ENCODE results near the gene HAAO.
A peak's percentile ranks its signal among the peaks of the same experiment; 100 is the strongest.

The HAAO gene

GRCh38 chr2:42828487-42829425, 36.4 kb upstream of the HAAO start:
- no peak overlapping the region for H3K27ac Mint-ChIP-seq (ENCODE audit: low read depth)
- no peak overlapping the region for H3K4me3 Mint-ChIP-seq
- no peaks in the 10 kb centered on the region for H3K9me3 Mint-ChIP-seq
- DNase-seq (ENCODE audit: low spot score in 2 of 2): peak; percentile 49 to 56
- H3K36me3 Mint-ChIP-seq (ENCODE audit: insufficient read depth): peaks cover 2% of the 10 kb centered on the region
- no peaks in the 10 kb centered on the region for H3K27me3 Mint-ChIP-seq
- H3K4me1 Mint-ChIP-seq: peaks cover 20% of the 10 kb centered on the region
- ATAC-seq (replicated peaks; ENCODE audit: extremely low read depth, poor library complexity, severe bottlenecking): peak; percentile 89

DNA sequence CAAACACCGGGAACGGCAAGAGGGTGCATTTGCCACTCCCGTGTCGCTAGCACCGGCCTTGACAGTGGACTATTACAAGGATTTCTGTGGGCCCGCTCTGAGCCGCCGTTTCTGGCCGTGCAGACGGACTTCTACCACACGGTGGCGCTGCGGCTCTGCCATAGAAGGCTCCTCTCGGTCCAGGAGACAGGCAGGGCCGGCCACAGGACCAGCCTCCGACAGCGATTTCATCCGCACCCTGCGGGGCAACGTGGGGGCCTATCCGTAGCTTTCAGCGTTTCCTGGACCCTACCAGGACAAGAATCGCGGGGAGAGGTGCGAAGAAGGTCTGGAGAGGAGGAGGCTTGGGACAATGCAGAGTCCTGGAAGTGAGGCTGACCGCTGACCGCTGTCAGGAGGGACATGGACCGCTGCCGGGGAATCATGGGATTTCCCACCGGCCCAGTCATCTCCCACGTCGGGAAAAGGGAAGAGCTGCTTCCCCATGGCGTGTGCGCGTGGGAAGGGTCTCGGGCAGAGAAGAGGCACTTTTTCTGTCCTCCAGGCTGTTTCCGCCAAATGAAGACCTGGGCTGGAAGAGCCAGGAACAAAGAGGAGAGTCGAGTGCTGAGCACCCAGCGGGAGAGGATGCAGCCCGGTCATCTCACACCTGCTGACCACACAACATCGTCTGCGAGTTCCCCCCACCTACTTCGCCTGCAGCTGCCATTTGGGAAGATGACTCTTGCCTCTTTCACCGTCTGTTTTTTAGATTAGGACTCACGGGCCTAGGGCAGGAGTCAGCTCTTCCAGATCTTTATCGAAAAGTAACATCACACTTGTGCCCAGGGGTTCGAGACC, 35.5 kb upstream of the HAAO start:
- Mint-ChIP-seq H3K27ac (ENCODE audit: low read depth) (no peak overlapping the region), H3K36me3 (ENCODE audit: insufficient read depth) (peaks cover 2% of the 10 kb centered on the region), H3K4me3 (peak overlapping the region; percentile 57), H3K27me3 (no peaks in the 10 kb centered on the region), H3K4me1 (peaks cover 20% of the 10 kb centered on the region), H3K9me3 (no peaks in the 10 kb centered on the region)
- DNase-seq (ENCODE audit: low spot score in 2 of 2) (peak; percentile 55 to 73), ATAC-seq (replicated peaks; ENCODE audit: extremely low read depth, poor library complexity, severe bottlenecking) (peak; percentile 53)

GRCh38 chr2:42826231-42826630, 33.8 kb upstream of the HAAO start:
- peaks cover 20% of the 10 kb centered on the region for H3K4me1 Mint-ChIP-seq
- no peak overlapping the region for H3K27ac Mint-ChIP-seq (ENCODE audit: low read depth)
- ATAC-seq (replicated peaks; ENCODE audit: extremely low read depth, poor library complexity, severe bottlenecking): no peak
- H3K27me3 Mint-ChIP-seq: no peaks in the 10 kb centered on the region
- H3K9me3 Mint-ChIP-seq: no peaks in the 10 kb centered on the region
- no peak for DNase-seq (ENCODE audit: low spot score in 2 of 2)
- no peak overlapping the region for H3K4me3 Mint-ChIP-seq
- H3K36me3 Mint-ChIP-seq (ENCODE audit: insufficient read depth): peaks cover 2% of the 10 kb centered on the region

GRCh38 chr2:42824454-42824807, 32.0 kb upstream of the HAAO start:
- H3K4me1 Mint-ChIP-seq: peaks cover 20% of the 10 kb centered on the region
- no peak for DNase-seq (ENCODE audit: low spot score in 2 of 2)
- H3K27ac Mint-ChIP-seq (ENCODE audit: low read depth): no peak overlapping the region
- no peaks in the 10 kb centered on the region for H3K9me3 Mint-ChIP-seq
- peaks cover 2% of the 10 kb centered on the region for H3K36me3 Mint-ChIP-seq (ENCODE audit: insufficient read depth)
- H3K4me3 Mint-ChIP-seq: no peak overlapping the region
- H3K27me3 Mint-ChIP-seq: no peaks in the 10 kb centered on the region
- no peak for ATAC-seq (replicated peaks; ENCODE audit: extremely low read depth, poor library complexity, severe bottlenecking)

GRCh38 chr2:42823744-42824453, 31.5 kb upstream of the HAAO start:
- DNase-seq (ENCODE audit: low spot score in 2 of 2) (no peak), ATAC-seq (replicated peaks; ENCODE audit: extremely low read depth, poor library complexity, severe bottlenecking) (no peak)
- no peaks in the 10 kb centered on the region for H3K9me3 Mint-ChIP-seq
- H3K36me3 Mint-ChIP-seq (ENCODE audit: insufficient read depth): peaks cover 2% of the 10 kb centered on the region
- H3K27ac Mint-ChIP-seq (ENCODE audit: low read depth): no peak overlapping the region
- H3K27me3 Mint-ChIP-seq: no peaks in the 10 kb centered on the region
- H3K4me3 Mint-ChIP-seq: no peak overlapping the region
- H3K4me1 Mint-ChIP-seq: peaks cover 17% of the 10 kb centered on the region

DNA sequence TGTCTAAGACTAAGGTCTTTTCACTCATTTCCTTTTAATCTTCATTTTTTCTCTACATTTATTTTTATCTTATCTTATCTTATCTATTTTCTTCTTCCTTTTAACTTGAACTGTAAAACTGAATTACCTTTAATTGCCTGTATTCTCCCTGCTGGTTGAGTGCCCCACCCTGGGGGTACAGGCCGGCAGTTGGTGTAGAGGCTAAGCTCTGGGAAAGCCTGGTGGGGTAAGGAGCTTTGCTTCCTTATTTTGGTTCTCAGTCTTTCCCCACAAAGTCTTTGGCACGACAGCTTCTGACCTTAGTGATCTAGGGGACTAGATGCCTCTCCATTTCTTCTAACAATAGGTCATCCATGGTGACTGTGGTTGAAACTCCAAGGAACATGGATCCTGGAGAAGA, 26.8 kb upstream of the HAAO start:
- Mint-ChIP-seq H3K4me3 (no peak overlapping the region), H3K9me3 (no peaks in the 10 kb centered on the region), H3K27me3 (no peaks in the 10 kb centered on the region), H3K36me3 (ENCODE audit: insufficient read depth) (no peaks in the 10 kb centered on the region), H3K4me1 (no peaks in the 10 kb centered on the region), H3K27ac (ENCODE audit: low read depth) (no peak overlapping the region)
- no peak for ATAC-seq (replicated peaks; ENCODE audit: extremely low read depth, poor library complexity, severe bottlenecking)
- DNase-seq (ENCODE audit: low spot score in 2 of 2): no peak

GRCh38 chr2:42815726-42816125, 23.3 kb upstream of the HAAO start:
- Mint-ChIP-seq H3K27ac (ENCODE audit: low read depth) (no peak overlapping the region), H3K4me1 (peaks cover 17% of the 10 kb centered on the region), H3K4me3 (no peak overlapping the region), H3K9me3 (peaks cover 5% of the 10 kb centered on the region), H3K36me3 (ENCODE audit: insufficient read depth) (peaks cover 8% of the 10 kb centered on the region), H3K27me3 (no peaks in the 10 kb centered on the region)
- ATAC-seq (replicated peaks; ENCODE audit: extremely low read depth, poor library complexity, severe bottlenecking): no peak
- no peak for DNase-seq (ENCODE audit: low spot score in 2 of 2)

DNA sequence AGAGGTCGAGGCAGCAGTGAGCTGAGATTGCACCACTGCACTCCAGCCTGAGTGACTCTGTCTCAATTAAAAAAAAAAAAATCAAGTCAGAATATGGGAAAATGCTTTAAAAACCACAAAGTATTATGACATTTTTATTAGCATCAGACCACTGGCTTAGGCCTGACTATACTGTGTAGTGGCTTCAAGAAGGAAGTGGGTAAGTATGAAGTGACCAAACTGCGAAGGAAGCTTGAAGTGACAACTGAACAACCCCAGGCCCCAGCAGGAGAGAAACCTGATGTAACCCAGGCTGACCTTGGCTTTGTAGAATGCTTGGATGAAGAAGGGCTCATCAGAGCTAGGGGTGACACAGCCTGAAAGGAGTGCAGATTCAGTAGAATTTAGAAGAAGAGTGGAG, 21.4 kb upstream of the HAAO start:
- H3K9me3 Mint-ChIP-seq: peaks cover 5% of the 10 kb centered on the region
- ATAC-seq (replicated peaks; ENCODE audit: extremely low read depth, poor library complexity, severe bottlenecking) (no peak), DNase-seq (ENCODE audit: low spot score in 2 of 2) (no peak)
- H3K27ac Mint-ChIP-seq (ENCODE audit: low read depth): no peak overlapping the region
- peaks cover 29% of the 10 kb centered on the region for H3K4me1 Mint-ChIP-seq
- H3K27me3 Mint-ChIP-seq: no peaks in the 10 kb centered on the region
- peaks cover 19% of the 10 kb centered on the region for H3K36me3 Mint-ChIP-seq (ENCODE audit: insufficient read depth)
- no peak overlapping the region for H3K4me3 Mint-ChIP-seq

DNA sequence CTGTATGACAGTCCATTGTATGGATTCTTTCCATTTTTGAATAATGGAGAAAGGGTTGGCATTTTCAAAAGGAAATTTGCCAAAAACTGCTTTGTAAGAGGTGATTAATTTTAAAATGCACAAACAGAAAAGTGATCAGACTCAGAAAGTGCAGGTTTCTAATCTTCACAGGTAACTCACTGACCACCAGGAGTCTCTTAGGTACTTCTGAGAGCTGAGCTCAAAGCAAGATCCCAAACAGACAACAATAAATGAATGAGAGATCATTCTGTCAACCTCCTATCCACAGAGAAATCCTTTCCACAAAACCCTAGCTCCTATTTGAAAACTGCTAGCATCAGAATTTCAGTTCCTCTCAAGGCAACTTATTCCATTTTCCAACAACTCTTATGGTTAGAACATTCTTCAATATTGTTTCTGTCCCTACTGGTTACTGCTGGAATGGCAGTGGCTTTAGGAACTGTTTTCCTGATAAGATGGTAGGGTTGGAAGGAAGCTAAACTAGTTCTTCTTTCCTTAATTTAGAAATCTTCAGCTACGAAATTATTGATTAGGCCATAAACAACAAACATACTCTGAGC, 20.6 kb upstream of the HAAO start:
- peaks cover 5% of the 10 kb centered on the region for H3K9me3 Mint-ChIP-seq
- no peaks in the 10 kb centered on the region for H3K27me3 Mint-ChIP-seq
- H3K36me3 Mint-ChIP-seq (ENCODE audit: insufficient read depth): peaks cover 19% of the 10 kb centered on the region
- peak overlapping the region; percentile 58 for H3K4me3 Mint-ChIP-seq
- no peak overlapping the region for H3K27ac Mint-ChIP-seq (ENCODE audit: low read depth)
- H3K4me1 Mint-ChIP-seq: peaks cover 29% of the 10 kb centered on the region
- DNase-seq (ENCODE audit: low spot score in 2 of 2): no peak
- no peak for ATAC-seq (replicated peaks; ENCODE audit: extremely low read depth, poor library complexity, severe bottlenecking)

- ATAC-seq (replicated peaks; ENCODE audit: extremely low read depth, poor library complexity, severe bottlenecking): peak; percentile 13
- peaks cover 29% of the 10 kb centered on the region for H3K4me1 Mint-ChIP-seq
- H3K27me3 Mint-ChIP-seq: no peaks in the 10 kb centered on the region
- no peak for DNase-seq (ENCODE audit: low spot score in 2 of 2)
- peaks cover 19% of the 10 kb centered on the region for H3K36me3 Mint-ChIP-seq (ENCODE audit: insufficient read depth)
- peak overlapping the region; percentile 97 for H3K4me3 Mint-ChIP-seq
- peaks cover 5% of the 10 kb centered on the region for H3K9me3 Mint-ChIP-seq
- peak overlapping the region; percentile 100 for H3K27ac Mint-ChIP-seq (ENCODE audit: low read depth)
These were observed 18.8 kb upstream of the HAAO start for GRCh38 chr2:42810971-42811811.

GRCh38 chr2:42810121-42810970, 18.0 kb upstream of the HAAO start:
- Mint-ChIP-seq H3K36me3 (ENCODE audit: insufficient read depth) (peaks cover 19% of the 10 kb centered on the region), H3K9me3 (peaks cover 5% of the 10 kb centered on the region), H3K4me1 (peaks cover 29% of the 10 kb centered on the region), H3K27ac (ENCODE audit: low read depth) (peak overlapping the region; percentile 100), H3K4me3 (peak overlapping the region; percentile 97), H3K27me3 (no peaks in the 10 kb centered on the region)
- ATAC-seq (replicated peaks; ENCODE audit: extremely low read depth, poor library complexity, severe bottlenecking) (peak; percentile 81), DNase-seq (ENCODE audit: low spot score in 2 of 2) (peak; percentile 98 to 99)
